ENCODE results near the gene BOLA2B.
"Not testable (repeated sequence)": the region's sequence is repeated elsewhere in the genome, so short reads cannot be mapped to it uniquely, and the experiment has no call there.

GRCh38 chr16:30217082-30217481 is 23.6 kb upstream of the BOLA2B start:
- TF ChIP-seq EZH2phosphoT487 (IDR thresholded peaks at IDR 0.05; ENCODE audit: low read depth, severe bottlenecking, unreplicated experiment), result not testable (repeated sequence)
- TF ChIP-seq, protein P1, sequence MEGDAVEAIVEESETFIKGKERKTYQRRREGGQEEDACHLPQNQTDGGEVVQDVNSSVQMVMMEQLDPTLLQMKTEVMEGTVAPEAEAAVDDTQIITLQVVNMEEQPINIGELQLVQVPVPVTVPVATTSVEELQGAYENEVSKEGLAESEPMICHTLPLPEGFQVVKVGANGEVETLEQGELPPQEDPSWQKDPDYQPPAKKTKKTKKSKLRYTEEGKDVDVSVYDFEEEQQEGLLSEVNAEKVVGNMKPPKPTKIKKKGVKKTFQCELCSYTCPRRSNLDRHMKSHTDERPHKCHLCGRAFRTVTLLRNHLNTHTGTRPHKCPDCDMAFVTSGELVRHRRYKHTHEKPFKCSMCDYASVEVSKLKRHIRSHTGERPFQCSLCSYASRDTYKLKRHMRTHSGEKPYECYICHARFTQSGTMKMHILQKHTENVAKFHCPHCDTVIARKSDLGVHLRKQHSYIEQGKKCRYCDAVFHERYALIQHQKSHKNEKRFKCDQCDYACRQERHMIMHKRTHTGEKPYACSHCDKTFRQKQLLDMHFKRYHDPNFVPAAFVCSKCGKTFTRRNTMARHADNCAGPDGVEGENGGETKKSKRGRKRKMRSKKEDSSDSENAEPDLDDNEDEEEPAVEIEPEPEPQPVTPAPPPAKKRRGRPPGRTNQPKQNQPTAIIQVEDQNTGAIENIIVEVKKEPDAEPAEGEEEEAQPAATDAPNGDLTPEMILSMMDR (IDR thresholded peaks at IDR 0.05; ENCODE audit: poor library complexity), result not testable (repeated sequence)

Measured in hepatocyte (in vitro differentiated cells).